Activated T-helper 1 cell treated with Interleukin-2 at 50 U/mL for 16 hours (primary cell): ENCODE results near the gene LAMC2.

Experiments
- DNase-seq: peaks from one replicate; pipeline ENCODE4 v3.0.0-alpha.2; 2020; ENCODE audit warnings: low read depth

The LAMC2 gene

GRCh38 chr1:183287191-183287675 is 101.2 kb downstream of the LAMC2 start:
- no peak for DNase-seq

- no peak for DNase-seq
Observed at GRCh38 chr1:183288583-183288982, 102.5 kb downstream of the LAMC2 start.

GRCh38 chr1:183289051-183289496 is 103.0 kb downstream of the LAMC2 start:
- DNase-seq = no peak

- no peak for DNase-seq
Observed at GRCh38 chr1:183290628-183291027, 104.6 kb downstream of the LAMC2 start.

GRCh38 chr1:183291216-183291762 is 105.2 kb downstream of the LAMC2 start:
- no peak for DNase-seq

- DNase-seq = no peak
Observed at GRCh38 chr1:183291802-183292514, 105.9 kb downstream of the LAMC2 start.

GRCh38 chr1:183293241-183293640 is 107.2 kb downstream of the LAMC2 start:
- DNase-seq = no peak

- no peak for DNase-seq
Observed at GRCh38 chr1:183293876-183294275, 107.8 kb downstream of the LAMC2 start.
